ENCODE data around the gene TMEM132D.

The TMEM132D gene

GRCh38 chr12:129409281-129409680, 494.5 kb downstream of the TMEM132D start:
- no peak for DNase-seq

- no peak for DNase-seq
Measured at GRCh38 chr12:129404556-129404955, 499.3 kb downstream of the TMEM132D start.

- no peak for DNase-seq
Measured at GRCh38 chr12:129401572-129401971, 502.3 kb downstream of the TMEM132D start.

- no peak for DNase-seq
Measured at GRCh38 chr12:129394177-129394825, 509.5 kb downstream of the TMEM132D start.

- no peak for DNase-seq
Measured at GRCh38 chr12:129393357-129393937, 510.4 kb downstream of the TMEM132D start.

GRCh38 chr12:129385637-129385990, 518.2 kb downstream of the TMEM132D start:
- DNase-seq, result no peak

- DNase-seq, result no peak
Measured at GRCh38 chr12:129383956-129384355, 519.9 kb downstream of the TMEM132D start.

GRCh38 chr12:129381715-129382114, 522.1 kb downstream of the TMEM132D start:
- no peak for DNase-seq

- no peak for DNase-seq
Measured at GRCh38 chr12:129379076-129379804, 524.6 kb downstream of the TMEM132D start.

- DNase-seq, result no peak
Measured at GRCh38 chr12:129378496-129378895, 525.3 kb downstream of the TMEM132D start.

GRCh38 chr12:129373746-129374145, 530.1 kb downstream of the TMEM132D start:
- DNase-seq, result no peak

- no peak for DNase-seq
Measured at GRCh38 chr12:129372876-129373275, 530.9 kb downstream of the TMEM132D start.

GRCh38 chr12:129372348-129372747, 531.5 kb downstream of the TMEM132D start:
- DNase-seq, result no peak

- DNase-seq, result no peak
Measured at GRCh38 chr12:129371268-129371667, 532.6 kb downstream of the TMEM132D start.

GRCh38 chr12:129366656-129367055, 537.2 kb downstream of the TMEM132D start:
- DNase-seq, result no peak

- DNase-seq, result no peak
Measured at GRCh38 chr12:129363041-129363440, 540.8 kb downstream of the TMEM132D start.

- DNase-seq, result no peak
Measured at GRCh38 chr12:129357233-129357632, 546.6 kb downstream of the TMEM132D start.

- no peak for DNase-seq
Measured at GRCh38 chr12:129351481-129351880, 552.3 kb downstream of the TMEM132D start.

- no peak for DNase-seq
Measured at GRCh38 chr12:129339336-129339735, 564.5 kb downstream of the TMEM132D start.

GRCh38 chr12:129337413-129337812, 566.4 kb downstream of the TMEM132D start:
- DNase-seq, result no peak

GRCh38 chr12:129335773-129336172, 568.1 kb downstream of the TMEM132D start:
- DNase-seq, result no peak

- no peak for DNase-seq
Measured at GRCh38 chr12:129332286-129332685, 571.5 kb downstream of the TMEM132D start.

- no peak for DNase-seq
Measured at GRCh38 chr12:129331356-129332085, 572.3 kb downstream of the TMEM132D start.

GRCh38 chr12:129328235-129328634, 575.6 kb downstream of the TMEM132D start:
- DNase-seq, result no peak

Measured in islet precursor cell (in vitro differentiated cells).